SK-N-SH (cell line): Measurements from ENCODE around the gene ULK1. TPM values are rescaled to one million over a fixed set of nuclear protein-coding genes. Genes with fewer than 3 reads are reported as not detected.

Experiments used
- CTCF ChIA-PET: fragments of 300-600, 350-600 bp; formaldehyde crosslinking; extraction: SDS; loops from one replicate; lab custom pipeline; 2021; lab: Yijun Ruan, JAX
- POLR2A ChIA-PET: fragments of 350-600 bp; sonication (Branson Sonifier 250); formaldehyde crosslinking; extraction: SDS; loops from one replicate; lab custom pipeline; 2020; ENCODE audit warnings: antibody characterized with exemption, inconsistent platforms; lab: Yijun Ruan, JAX
- DNase-seq: peaks from one replicate; pipeline ENCODE4 v3.0.0; 2012
- H2AFZ ChIP-seq: fragments of 200-600 bp; sonication (generic); 2 replicates; pipeline ENCODE4 v1.8.1; 2016; ENCODE audit warnings: antibody characterized with exemption, mild to moderate bottlenecking, low read depth
- H3F3A ChIP-seq: fragments of 200-600 bp; sonication (generic); replicated peaks from 2 replicates; pipeline ENCODE3; 2016; ENCODE audit warnings: antibody characterized with exemption, mild to moderate bottlenecking; ENCODE audit not compliant: insufficient read depth
- H3K27ac ChIP-seq, 2 experiments: fragments of 200-500 bp in 1 of 2; fragments of 200-600 bp in 1 of 2; sonication (Bioruptor generic) in 1 of 2; sonication (generic), shearing (Covaris generic) in 1 of 2; 2 replicates each; pipeline versions ENCODE4 v1.5.1 to v1.6.1; 2014 to 2016; ENCODE audit warnings: low read depth in 2 of 2, inconsistent platforms in 1 of 2, low read length in 1 of 2, mild to moderate bottlenecking in 1 of 2, mixed read lengths in 1 of 2
- H3K27me3 ChIP-seq: fragments of 200-600 bp; sonication (generic), shearing (Covaris generic); 2 replicates; pipeline ENCODE4 v1.6.1; 2016; ENCODE audit warnings: mixed run types; ENCODE audit not compliant: insufficient read depth
- H3K36me3 ChIP-seq, 2 experiments: fragments of 200-500 bp in 1 of 2; fragments of 200-600 bp in 1 of 2; sonication (Bioruptor generic) in 1 of 2; sonication (generic) in 1 of 2; replicated peaks in 1 of 2; 2 replicates each; pipeline versions ENCODE3 to v1.5.1; 2014 to 2016; ENCODE audit warnings: low read length in 1 of 2, mild to moderate bottlenecking in 1 of 2; ENCODE audit not compliant: insufficient read depth in 2 of 2, control insufficient read depth in 1 of 2
- H3K4me1 ChIP-seq, 2 experiments: fragments of 200-500 bp in 1 of 2; fragments of 200-600 bp in 1 of 2; sonication (Bioruptor generic) in 1 of 2; sonication (generic), shearing (Covaris generic) in 1 of 2; 2 replicates each; pipeline versions ENCODE4 v1.5.1 to v1.6.1; 2014 to 2016; ENCODE audit warnings: low read depth in 1 of 2, low read length in 1 of 2, mixed run types in 1 of 2; ENCODE audit not compliant: insufficient read depth in 2 of 2, control insufficient read depth in 1 of 2
- H3K4me2 ChIP-seq: fragments of 200-600 bp; sonication (generic), shearing (Covaris generic); 2 replicates; pipeline ENCODE4 v1.6.1; 2017; ENCODE audit warnings: mixed run types
- H3K4me3 ChIP-seq, 2 experiments: fragments of 200-500 bp in 1 of 2; fragments of 200-600 bp in 1 of 2; sonication (Bioruptor generic) in 1 of 2; sonication (generic), shearing (Covaris generic) in 1 of 2; 2 replicates each; pipeline versions ENCODE4 v1.5.1 to v1.8.1; 2014 to 2016; ENCODE audit warnings: low read depth in 2 of 2, inconsistent platforms in 1 of 2, low read length in 1 of 2, mild to moderate bottlenecking in 1 of 2, mixed read lengths in 1 of 2, moderate library complexity in 1 of 2
- H3K79me2 ChIP-seq: fragments of 200-600 bp; sonication (generic); 2 replicates; pipeline ENCODE4 v1.8.1; 2017; ENCODE audit warnings: mild to moderate bottlenecking; ENCODE audit not compliant: insufficient read depth
- H3K9ac ChIP-seq: fragments of 200-600 bp; sonication (generic); 2 replicates; pipeline ENCODE4 v1.6.1; 2017; ENCODE audit warnings: mixed run types
- H3K9me2 ChIP-seq: fragments of 200-600 bp; sonication (generic); 2 replicates; pipeline ENCODE4 v1.6.1; 2017; ENCODE audit warnings: mixed run types
- H3K9me3 ChIP-seq: fragments of 200-600 bp; sonication (generic); 2 replicates; pipeline ENCODE4 v1.6.1; 2017; ENCODE audit warnings: mixed run types, mild to moderate bottlenecking, moderate library complexity
- H4K20me1 ChIP-seq: fragments of 200-600 bp; sonication (generic); 2 replicates; pipeline ENCODE4 v1.6.1; 2017; ENCODE audit warnings: mild to moderate bottlenecking, mixed run types; ENCODE audit not compliant: insufficient read depth
- CTCF ChIP-seq: fragments of 200-600 bp; sonication (generic); IDR thresholded peaks from 2 replicates; pipeline ENCODE4 v1.6.1; 2017; ENCODE audit warnings: antibody characterized with exemption, mild to moderate bottlenecking, moderate library complexity
- EP300 ChIP-seq, 2 experiments: IDR thresholded peaks; 2 replicates each; pipeline versions ENCODE4 v1.4.0 to v1.6.1; 2012; ENCODE audit warnings: borderline replicate concordance in 1 of 2, low read depth in 1 of 2, low read length in 1 of 2
- FOXM1 ChIP-seq: IDR thresholded peaks from 2 replicates; pipeline ENCODE4 v1.4.0; 2012; ENCODE audit warnings: low read depth, mild to moderate bottlenecking
- GABPA ChIP-seq: IDR thresholded peaks from 2 replicates; pipeline ENCODE4 v1.4.0; 2012; ENCODE audit warnings: low read depth, mild to moderate bottlenecking
- IRF3 ChIP-seq: fragments of 150-350 bp; IDR thresholded peaks from 2 replicates; pipeline ENCODE4 v1.6.1; 2016; ENCODE audit warnings: mild to moderate bottlenecking, low read depth, low read length
- JUND ChIP-seq: IDR thresholded peaks from 2 replicates; pipeline ENCODE4 v1.4.0; 2012
- MAX ChIP-seq: IDR thresholded peaks from 2 replicates; pipeline ENCODE4 v1.4.0; 2012; ENCODE audit warnings: low read depth
- NFIC ChIP-seq: IDR thresholded peaks from 2 replicates; pipeline ENCODE4 v1.4.0; 2012; ENCODE audit warnings: borderline replicate concordance
- POLR2AphosphoS5 ChIP-seq: IDR thresholded peaks from 2 replicates; pipeline ENCODE4 v1.6.1; 2012; ENCODE audit warnings: low read depth, low read length
- RFX5 ChIP-seq: IDR thresholded peaks from 2 replicates; pipeline ENCODE4 v1.6.1; 2012; ENCODE audit warnings: mild to moderate bottlenecking, improper control_type of control experiment, low read length
- RXRA ChIP-seq: IDR thresholded peaks from 2 replicates; pipeline ENCODE4 v1.4.0; 2012; ENCODE audit warnings: low read depth, mild to moderate bottlenecking, borderline replicate concordance
- USF1 ChIP-seq: IDR thresholded peaks from 2 replicates; pipeline ENCODE4 v1.4.0; 2012; ENCODE audit warnings: low read depth, borderline replicate concordance
- YY1 ChIP-seq: IDR thresholded peaks from 2 replicates; pipeline ENCODE4 v1.4.0; 2012; ENCODE audit warnings: low read depth, mild to moderate bottlenecking
- ZBTB33 ChIP-seq: IDR thresholded peaks from 2 replicates; pipeline ENCODE4 v1.4.0; 2012; ENCODE audit warnings: low read depth, borderline replicate concordance
- WGBS: methylation state at CpG from one replicate; pipeline ENCODE4 v1.1.6; 2017; ENCODE audit warnings: low lambda C conversion rate; 5-methylcytosine and 5-hydroxymethylcytosine counted together
- polyA plus RNA-seq, 3 experiments: library from polyadenylated mRNA; depleted of rRNA; stranded (reverse); fragments of >200 nt; gene quantifications; 2 replicates each; pipeline ENCODE4 v1.2.3, GENCODE V29; 2012

The ULK1 gene
- polyA plus RNA-seq, 1 of the 3 experiments (the other 2 are of a cell fraction), result 10.7 TPM

GRCh38 chr12:131901431-131902331, 7.3 kb downstream of the ULK1 start:
- Histone ChIP-seq H3F3A (no peaks in the 10 kb centered on the region), H3K27me3 (no peaks in the 10 kb centered on the region), H3K27ac (peak overlapping the region in 1 of 2 experiments; percentile 7; a peak in 1 of 4 replicates), H3K4me3 (no peak overlapping the region), H3K4me1 (peaks cover 0 to 26% of the 10 kb centered on the region in 2 experiments; a peak in 1 of 4 replicates), H3K79me2 (peaks cover 38% of the 10 kb centered on the region), H2AFZ (no peak overlapping the region), H4K20me1 (peaks cover 58% of the 10 kb centered on the region), H3K36me3 (peaks cover 8% of the 10 kb centered on the region in 2 experiments), H3K9me3 (no peaks in the 10 kb centered on the region), H3K4me2 (no peak overlapping the region), H3K9me2 (no peaks in the 10 kb centered on the region), H3K9ac (no peak overlapping the region)
- no peak for DNase-seq
- TF ChIP-seq RFX5 (no peak), POLR2AphosphoS5 (no peak), USF1 (no peak), CTCF (no peak), FOXM1 (no peak), RXRA (no peak), NFIC (no peak), JUND (no peak), IRF3 (no peak)
- 94% methylated on average over 27 of the region's 30 CpGs for WGBS
- CTCF ChIA-PET, result interaction anchor here (1.4 kb wide), 1 partner anchor 11 kb away, joined by 6 read pairs; no protein-coding TSS in a partner anchor
- POLR2A ChIA-PET, result no interaction called here

- Histone ChIP-seq H4K20me1 (peaks cover 58% of the 10 kb centered on the region), H3K9ac (no peak overlapping the region), H3K79me2 (peaks cover 31% of the 10 kb centered on the region), H3K4me2 (no peak overlapping the region), H3K9me3 (no peaks in the 10 kb centered on the region), H3K27me3 (no peaks in the 10 kb centered on the region), H3K27ac (peak overlapping the region in 1 of 2 experiments; percentile 13; a peak in 1 of 4 replicates), H3K4me3 (no peak overlapping the region), H3K4me1 (peaks cover 0 to 22% of the 10 kb centered on the region in 2 experiments; a peak in 1 of 4 replicates), H3F3A (no peaks in the 10 kb centered on the region), H3K9me2 (no peaks in the 10 kb centered on the region), H3K36me3 (peaks cover 0 to 8% of the 10 kb centered on the region in 2 experiments), H2AFZ (no peak overlapping the region)
- ChIA-PET POLR2A (interaction anchor here (0.6 kb wide), 1 partner anchor 47 kb away, joined by 3 read pairs; the partner anchor contains the start of gene EP400), CTCF (interaction anchor here (1.3 to 1.8 kb wide), 3 partner anchors 10 to 66 kb away, joined by 3 to 7 read pairs (median 6); no protein-coding TSS in a partner anchor)
- 90% methylated on average over 4 of the region's 25 CpGs for WGBS
- no peak for DNase-seq
- no peak for TF ChIP-seq YY1
- no peak for TF ChIP-seq ZBTB33
- no peak for TF ChIP-seq MAX
- TF ChIP-seq GABPA, result no peak
- no peak for TF ChIP-seq EP300 (IDR thresholded peaks at IDR 0.05; ENCODE audit: borderline replicate concordance in 1 of 2, low read depth in 1 of 2, low read length in 1 of 2)
- TF ChIP-seq IRF3, result no peak
- TF ChIP-seq JUND, result no peak
These were observed 8.2 kb downstream of the ULK1 start for GRCh38 chr12:131902332-131903241.
